ENCODE measurements around the gene SYNCRIP.
A peak's percentile ranks its signal among the peaks of the same experiment; 100 is the strongest.

The SYNCRIP gene

DNA sequence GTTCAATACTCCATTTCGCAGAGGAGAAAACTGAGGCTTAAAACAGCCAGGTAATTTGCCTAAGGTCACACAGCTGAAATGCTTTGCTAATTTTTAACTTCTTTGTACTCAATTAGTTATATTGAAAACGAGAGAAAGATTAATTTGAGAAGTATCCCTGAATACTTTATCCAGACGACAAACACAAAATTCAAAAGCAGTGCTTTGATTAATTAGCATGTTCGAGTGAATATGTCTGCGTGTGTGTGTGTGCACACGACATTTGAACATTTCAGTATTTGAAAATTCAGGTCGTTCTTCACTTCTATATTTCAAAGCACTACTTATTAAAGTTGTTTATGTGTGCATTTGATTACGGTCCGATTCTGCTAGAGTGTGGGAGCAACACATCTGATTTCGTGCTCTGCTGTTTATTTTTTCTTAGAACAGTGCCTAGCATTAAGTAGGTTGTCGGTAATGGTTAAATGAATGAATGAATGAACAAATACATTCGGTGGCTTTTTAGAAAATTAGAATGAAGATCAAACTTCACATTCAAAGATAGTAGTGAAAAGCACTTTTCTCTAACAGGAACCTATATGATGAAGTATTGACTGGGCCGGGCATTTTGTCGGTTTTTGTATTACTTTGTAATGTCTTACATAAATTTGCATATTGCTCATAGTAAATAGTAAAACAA is 36.9 kb upstream of the SYNCRIP start:
- no peak overlapping the region for H3K4ac ChIP-seq (ENCODE audit: low read depth in 1 of 2, low read length in 2 of 2)
- H3K36me3 ChIP-seq (ENCODE audit: control insufficient read depth in 1 of 2, insufficient read depth in 2 of 2, low read depth in 1 of 2, low read length in 2 of 2), result peaks cover 0 to 27% of the 10 kb centered on the region in 2 experiments
- H3K27me3 ChIP-seq (ENCODE audit: control insufficient read depth in 1 of 2, insufficient read depth in 1 of 2, low read length in 2 of 2), result no peaks in the 10 kb centered on the region
- H2AK5ac ChIP-seq (ENCODE audit: low read length, severe bottlenecking), result no peak overlapping the region
- no peak overlapping the region for H2BK12ac ChIP-seq (ENCODE audit: low read length in 2 of 2)
- peak overlapping the region; percentile 88 for H3K9ac ChIP-seq (ENCODE audit: low read length)
- peak overlapping the region; percentile 89 for H3K4me2 ChIP-seq (ENCODE audit: low read length, poor library complexity, severe bottlenecking)
- no peaks in the 10 kb centered on the region for H3K9me3 ChIP-seq (ENCODE audit: control insufficient read depth, low read length)
- peak overlapping the region; percentile 33 for H4K8ac ChIP-seq (ENCODE audit: low read length)
- H2BK15ac ChIP-seq (ENCODE audit: low read depth, poor library complexity, severe bottlenecking), result no peak overlapping the region
- no peak overlapping the region for H3K23ac ChIP-seq (ENCODE audit: low read length in 2 of 2)
- peak; percentile 43 for DNase-seq
- H3K4me1 ChIP-seq (ENCODE audit: control insufficient read depth, insufficient read depth, low read depth, low read length), result peaks cover 2% of the 10 kb centered on the region
- no peak overlapping the region for H3K18ac ChIP-seq (ENCODE audit: low read depth in 1 of 2, low read length in 2 of 2)
- H3K4me3 ChIP-seq (ENCODE audit: insufficient read depth in 1 of 2, low read depth in 1 of 2, low read length in 2 of 2), result peak overlapping the region in 1 of 2 experiments; percentile 87
- H2AFZ ChIP-seq (ENCODE audit: low read depth, low read length), result no peak overlapping the region
- no peak overlapping the region for H2BK5ac ChIP-seq (ENCODE audit: low read depth, low read length, poor library complexity, severe bottlenecking)
- no peak overlapping the region for H4K91ac ChIP-seq (ENCODE audit: low read length)
- peaks cover 2% of the 10 kb centered on the region for H3K79me1 ChIP-seq (replicated peaks; ENCODE audit: low read length, poor library complexity, severe bottlenecking)
- peak overlapping the region in 1 of 2 experiments; percentile 7 for H3K14ac ChIP-seq (ENCODE audit: low read length in 2 of 2)
- 26% methylated on average over 5 of the region's 14 CpGs for WGBS
- H3K27ac ChIP-seq (ENCODE audit: low read length, poor library complexity, severe bottlenecking), result peak overlapping the region; percentile 67
- H2BK120ac ChIP-seq (ENCODE audit: low read depth, low read length), result no peak overlapping the region

DNA sequence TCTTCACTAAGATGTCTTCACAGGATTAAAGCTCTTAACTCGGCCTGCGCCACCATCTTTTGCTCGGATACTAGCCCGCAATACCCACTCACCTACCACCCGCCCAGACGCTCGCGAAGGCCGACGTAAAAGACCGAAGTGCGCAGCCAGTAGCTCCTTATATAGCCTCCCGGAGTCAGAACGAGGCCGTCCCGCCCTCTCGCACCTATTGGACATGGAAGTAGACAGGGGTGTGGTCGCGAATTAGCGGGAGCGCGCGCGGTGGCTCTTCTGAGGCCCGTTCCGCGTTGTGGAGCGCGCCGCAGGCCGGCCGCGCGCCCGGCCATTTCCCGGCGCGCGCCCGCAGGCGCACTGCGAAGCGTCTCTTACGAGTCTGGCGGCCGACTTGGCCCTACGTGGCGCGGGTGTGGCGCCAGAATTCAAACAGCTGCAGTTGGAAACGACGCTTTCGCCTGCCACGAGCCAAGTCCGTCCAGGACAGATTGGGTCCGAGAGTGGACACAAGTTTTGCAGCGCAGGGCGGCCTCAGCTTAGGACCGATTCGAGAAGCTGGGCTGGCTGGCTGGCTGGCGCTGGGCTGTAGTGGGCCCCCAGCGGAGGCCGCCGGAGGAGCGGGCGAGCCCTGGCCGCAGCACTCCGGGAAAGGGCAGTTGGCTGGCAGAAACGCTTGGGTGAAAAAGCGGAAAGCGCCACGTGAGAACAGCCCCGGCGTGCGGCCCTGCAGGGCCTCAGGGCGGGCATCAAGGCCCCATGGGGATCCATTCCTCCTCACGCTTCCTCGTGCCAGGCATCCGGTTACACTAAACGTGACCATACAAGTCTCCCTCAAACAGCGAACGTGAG is 36.1 kb upstream of the SYNCRIP start:
- peak overlapping the region; percentile 97 for H3K9ac ChIP-seq (ENCODE audit: low read length)
- H4K8ac ChIP-seq (ENCODE audit: low read length), result peak overlapping the region; percentile 33
- H2BK15ac ChIP-seq (ENCODE audit: low read depth, poor library complexity, severe bottlenecking), result peak overlapping the region; percentile 66
- no peak overlapping the region for H2BK120ac ChIP-seq (ENCODE audit: low read depth, low read length)
- under 1% methylated on average over 82 of the region's 82 CpGs for WGBS
- no peak overlapping the region for H2BK12ac ChIP-seq (ENCODE audit: low read length in 2 of 2)
- H2AK5ac ChIP-seq (ENCODE audit: low read length, severe bottlenecking), result no peak overlapping the region
- peak overlapping the region; percentile 67 for H3K27ac ChIP-seq (ENCODE audit: low read length, poor library complexity, severe bottlenecking)
- peak; percentile 99 for DNase-seq
- H3K27me3 ChIP-seq (ENCODE audit: control insufficient read depth in 1 of 2, insufficient read depth in 1 of 2, low read length in 2 of 2), result no peaks in the 10 kb centered on the region
- peak overlapping the region; percentile 29 to 44 for H3K4ac ChIP-seq (ENCODE audit: low read depth in 1 of 2, low read length in 2 of 2)
- H3K79me1 ChIP-seq (replicated peaks; ENCODE audit: low read length, poor library complexity, severe bottlenecking), result peaks cover 2% of the 10 kb centered on the region
- H3K23ac ChIP-seq (ENCODE audit: low read length in 2 of 2), result peak overlapping the region in 1 of 2 experiments; percentile 92
- peaks cover 0 to 34% of the 10 kb centered on the region in 2 experiments for H3K36me3 ChIP-seq (ENCODE audit: control insufficient read depth in 1 of 2, insufficient read depth in 2 of 2, low read depth in 1 of 2, low read length in 2 of 2)
- peak overlapping the region; percentile 79 to 90 for H3K18ac ChIP-seq (ENCODE audit: low read depth in 1 of 2, low read length in 2 of 2)
- H3K14ac ChIP-seq (ENCODE audit: low read length in 2 of 2), result no peak overlapping the region
- no peak overlapping the region for H2BK5ac ChIP-seq (ENCODE audit: low read depth, low read length, poor library complexity, severe bottlenecking)
- H2AFZ ChIP-seq (ENCODE audit: low read depth, low read length), result peak overlapping the region; percentile 78
- H3K4me3 ChIP-seq (ENCODE audit: insufficient read depth in 1 of 2, low read depth in 1 of 2, low read length in 2 of 2), result peak overlapping the region; percentile 88 to 95
- peak overlapping the region; percentile 89 for H3K4me2 ChIP-seq (ENCODE audit: low read length, poor library complexity, severe bottlenecking)
- no peaks in the 10 kb centered on the region for H3K9me3 ChIP-seq (ENCODE audit: control insufficient read depth, low read length)
- H4K91ac ChIP-seq (ENCODE audit: low read length), result peak overlapping the region; percentile 30
- H3K4me1 ChIP-seq (ENCODE audit: control insufficient read depth, insufficient read depth, low read depth, low read length), result peaks cover 2% of the 10 kb centered on the region

GRCh38 chr6:85678026-85678601 is 35.4 kb upstream of the SYNCRIP start:
- Histone ChIP-seq H2BK12ac (ENCODE audit: low read length in 2 of 2) (peak overlapping the region in 1 of 2 experiments; percentile 12), H2AFZ (ENCODE audit: low read depth, low read length) (no peak overlapping the region), H2BK120ac (ENCODE audit: low read depth, low read length) (peak overlapping the region; percentile 24), H3K4ac (ENCODE audit: low read depth in 1 of 2, low read length in 2 of 2) (peak overlapping the region; percentile 29 to 44), H3K23ac (ENCODE audit: low read length in 2 of 2) (peak overlapping the region in 1 of 2 experiments; percentile 92), H3K14ac (ENCODE audit: low read length in 2 of 2) (peak overlapping the region in 1 of 2 experiments; percentile 69), H2BK15ac (ENCODE audit: low read depth, poor library complexity, severe bottlenecking) (no peak overlapping the region), H2AK5ac (ENCODE audit: low read length, severe bottlenecking) (peak overlapping the region; percentile 15), H3K9me3 (ENCODE audit: control insufficient read depth, low read length) (no peaks in the 10 kb centered on the region), H4K8ac (ENCODE audit: low read length) (no peak overlapping the region), H3K27me3 (ENCODE audit: control insufficient read depth in 1 of 2, insufficient read depth in 1 of 2, low read length in 2 of 2) (no peaks in the 10 kb centered on the region), H3K9ac (ENCODE audit: low read length) (peak overlapping the region; percentile 97), H3K36me3 (ENCODE audit: control insufficient read depth in 1 of 2, insufficient read depth in 2 of 2, low read depth in 1 of 2, low read length in 2 of 2) (peaks cover 0 to 41% of the 10 kb centered on the region in 2 experiments), H3K18ac (ENCODE audit: low read depth in 1 of 2, low read length in 2 of 2) (peak overlapping the region; percentile 79 to 90), H3K4me2 (ENCODE audit: low read length, poor library complexity, severe bottlenecking) (peak overlapping the region; percentile 20), H3K27ac (ENCODE audit: low read length, poor library complexity, severe bottlenecking) (peak overlapping the region; percentile 50), H3K79me1 (replicated peaks; ENCODE audit: low read length, poor library complexity, severe bottlenecking) (peaks cover 2% of the 10 kb centered on the region), H2BK5ac (ENCODE audit: low read depth, low read length, poor library complexity, severe bottlenecking) (no peak overlapping the region), H3K4me1 (ENCODE audit: control insufficient read depth, insufficient read depth, low read depth, low read length) (peaks cover 2% of the 10 kb centered on the region), H4K91ac (ENCODE audit: low read length) (no peak overlapping the region), H3K4me3 (ENCODE audit: insufficient read depth in 1 of 2, low read depth in 1 of 2, low read length in 2 of 2) (peak overlapping the region; percentile 88 to 95)
- WGBS, result under 1% methylated on average over 34 of the region's 34 CpGs
- DNase-seq, result no peak
